ENCODE results near the gene ABITRAM.
"Not testable (repeated sequence)": the region's sequence is repeated elsewhere in the genome, so short reads cannot be mapped to it uniquely, and the experiment has no call there.

Gene ABITRAM

GRCh38 chr9:108933231-108933717 lies 926 bp upstream of the ABITRAM start:
- DNase-seq: peak in 1 of 2 experiments; percentile 42

- DNase-seq: peak; percentile 92 to 93
These were observed 380 bp upstream of the ABITRAM start, which contains the start of gene ELP1 for GRCh38 chr9:108933718-108934322. ELP1 (minus strand) TSS chr9:108934124; CDS start chr9:108931146, 2,978 bp downstream.

GRCh38 chr9:108937561-108938305 lies 3.5 kb downstream of the ABITRAM start:
- DNase-seq: no peak

- no peak for DNase-seq
These were observed 5.8 kb downstream of the ABITRAM start for GRCh38 chr9:108939975-108940374.

DNA sequence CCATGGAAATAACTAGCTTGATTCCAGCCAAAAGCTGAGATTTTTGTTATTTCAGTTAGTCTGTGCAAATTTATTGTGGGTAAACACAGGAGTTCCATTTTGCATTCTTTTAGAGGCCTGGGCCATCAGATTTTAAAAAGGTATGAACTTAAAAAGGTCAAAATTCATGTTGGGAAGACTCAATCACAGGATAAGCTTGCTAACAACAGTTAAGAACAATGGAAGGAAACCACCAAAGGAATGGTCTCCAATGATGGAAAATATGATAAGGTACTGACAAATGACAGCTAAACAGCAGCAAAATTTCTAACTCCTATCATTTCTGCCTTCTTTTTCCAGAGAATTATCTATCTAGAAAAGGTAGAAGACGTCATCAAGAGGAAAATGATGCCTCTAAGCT lies 16.0 kb downstream of the ABITRAM start:
- DNase-seq: no peak

DNA sequence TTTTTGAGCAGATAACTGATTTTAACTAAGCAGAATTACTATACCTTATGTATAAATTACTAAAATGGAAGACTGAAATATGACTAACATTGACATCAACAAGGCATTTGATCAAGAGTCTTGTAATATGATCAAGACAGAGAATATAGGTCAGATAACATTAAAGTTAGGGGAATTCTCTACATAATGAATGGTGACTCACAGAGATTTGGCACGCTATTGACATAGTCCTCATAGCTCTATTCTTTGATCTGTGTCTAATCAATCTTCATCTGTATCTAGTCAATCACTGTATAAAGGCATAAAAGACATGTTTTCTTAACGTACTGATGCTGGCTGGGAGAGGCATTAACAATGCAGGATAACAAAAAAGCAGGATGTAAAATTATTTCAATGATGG lies 17.4 kb downstream of the ABITRAM start:
- no peak for DNase-seq

DNA sequence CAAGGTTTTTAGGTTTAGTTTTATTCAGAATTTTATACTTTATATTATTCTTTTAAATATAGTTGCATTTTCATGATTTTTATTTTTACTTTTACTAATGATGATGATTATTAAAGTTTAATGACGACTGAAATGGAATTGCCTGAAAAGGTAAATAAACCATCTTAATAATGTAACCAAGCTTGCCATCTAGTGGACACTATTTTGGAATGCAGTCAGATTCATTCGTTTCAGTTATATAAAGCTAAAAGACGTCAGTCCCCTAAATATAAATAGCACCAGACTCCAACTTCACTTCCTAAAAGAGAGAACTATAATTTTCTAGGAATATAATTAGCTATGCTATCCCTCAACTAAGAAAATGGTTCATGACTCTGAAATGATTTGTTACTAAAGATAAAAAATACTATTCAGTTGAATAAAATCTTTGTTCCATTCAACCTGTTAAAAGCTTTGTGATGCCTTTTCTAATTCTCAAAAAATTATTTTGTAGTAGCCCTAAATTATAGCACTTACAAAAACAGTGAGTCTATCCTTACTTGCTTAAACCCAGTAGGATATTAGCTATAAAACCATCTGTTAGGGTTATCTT lies 19.9 kb downstream of the ABITRAM start:
- DNase-seq: peak; percentile 63 to 68

- no peak for DNase-seq
These were observed 21.9 kb downstream of the ABITRAM start for GRCh38 chr9:108956022-108956630.

- no peak for DNase-seq
These were observed 22.4 kb downstream of the ABITRAM start for GRCh38 chr9:108956631-108957026.

GRCh38 chr9:108960331-108960730 lies 26.1 kb downstream of the ABITRAM start:
- no peak for DNase-seq

- DNase-seq: no peak
These were observed 27.0 kb downstream of the ABITRAM start for GRCh38 chr9:108961151-108961550.

DNA sequence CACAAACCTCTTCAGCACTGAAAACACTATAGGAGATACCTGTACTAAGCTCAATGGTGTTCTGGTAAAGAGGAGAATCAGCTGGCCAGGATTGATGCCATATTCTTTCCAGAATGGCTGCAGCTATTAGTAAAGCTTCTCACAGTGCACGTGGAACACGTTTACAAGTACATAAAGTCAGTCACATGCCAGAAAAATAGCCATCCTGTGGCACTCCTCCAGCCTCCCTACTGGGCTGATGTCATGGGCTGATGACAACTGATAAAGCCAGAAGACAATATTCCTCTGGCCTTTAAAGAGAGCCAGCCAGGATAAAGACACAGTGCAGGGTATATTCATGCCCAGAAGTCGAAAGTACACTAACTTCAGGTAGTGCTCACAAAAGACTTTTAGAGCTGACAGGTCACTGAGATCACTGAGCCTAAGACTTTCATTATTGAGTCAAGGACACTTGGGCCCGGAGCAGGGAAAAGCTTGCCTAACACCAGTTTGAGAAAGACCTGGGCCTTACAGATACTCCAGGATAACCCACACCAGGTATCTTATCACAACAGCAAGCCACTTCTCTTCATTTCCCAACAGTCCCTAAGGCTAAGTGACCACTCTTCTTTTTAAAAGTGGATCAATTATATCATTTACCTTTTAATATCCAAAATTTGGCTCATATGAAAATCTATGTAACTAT lies 29.4 kb downstream of the ABITRAM start:
- DNase-seq: no peak

GRCh38 chr9:108967916-108968315 lies 33.7 kb downstream of the ABITRAM start:
- DNase-seq: no peak

DNA sequence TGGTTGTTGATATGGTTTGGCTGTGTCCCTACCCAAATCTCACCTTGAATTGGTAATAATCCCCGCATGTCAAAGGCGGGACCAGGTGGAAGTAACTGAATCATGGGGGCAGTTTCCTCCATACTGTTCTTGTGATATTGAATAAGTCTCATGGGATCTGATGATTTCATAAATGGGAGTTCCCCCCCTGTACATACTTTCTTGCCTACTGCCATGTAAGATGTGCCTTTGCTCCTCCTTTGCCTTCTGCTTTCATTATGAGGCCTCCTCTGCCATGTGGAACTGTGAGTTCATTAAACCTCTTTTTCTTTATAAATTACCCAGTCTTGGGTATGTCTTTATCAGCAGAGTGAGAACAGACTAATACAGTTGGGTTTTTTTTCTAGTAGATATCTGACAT lies 37.2 kb downstream of the ABITRAM start:
- DNase-seq: not testable (repeated sequence)

DNA sequence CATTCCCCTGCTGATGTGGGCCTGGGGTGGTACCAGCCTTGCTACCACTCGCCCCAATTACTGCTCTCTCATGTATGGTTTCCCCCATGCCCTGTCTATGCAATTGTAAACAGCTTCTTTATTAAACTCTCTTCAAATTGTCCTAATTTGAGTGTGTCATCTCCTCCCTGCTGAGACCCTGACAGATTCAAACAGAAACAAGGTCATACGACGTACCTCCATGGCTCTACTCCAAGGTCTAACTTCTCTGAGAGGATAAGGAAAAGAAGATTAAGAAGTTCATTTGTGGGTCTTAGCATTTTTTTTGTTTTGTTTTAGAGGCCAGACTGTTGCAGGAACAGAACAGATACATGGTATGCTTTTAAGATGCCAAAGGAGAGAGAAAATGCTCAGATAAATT lies 38.0 kb downstream of the ABITRAM start:
- no peak for DNase-seq

DNA sequence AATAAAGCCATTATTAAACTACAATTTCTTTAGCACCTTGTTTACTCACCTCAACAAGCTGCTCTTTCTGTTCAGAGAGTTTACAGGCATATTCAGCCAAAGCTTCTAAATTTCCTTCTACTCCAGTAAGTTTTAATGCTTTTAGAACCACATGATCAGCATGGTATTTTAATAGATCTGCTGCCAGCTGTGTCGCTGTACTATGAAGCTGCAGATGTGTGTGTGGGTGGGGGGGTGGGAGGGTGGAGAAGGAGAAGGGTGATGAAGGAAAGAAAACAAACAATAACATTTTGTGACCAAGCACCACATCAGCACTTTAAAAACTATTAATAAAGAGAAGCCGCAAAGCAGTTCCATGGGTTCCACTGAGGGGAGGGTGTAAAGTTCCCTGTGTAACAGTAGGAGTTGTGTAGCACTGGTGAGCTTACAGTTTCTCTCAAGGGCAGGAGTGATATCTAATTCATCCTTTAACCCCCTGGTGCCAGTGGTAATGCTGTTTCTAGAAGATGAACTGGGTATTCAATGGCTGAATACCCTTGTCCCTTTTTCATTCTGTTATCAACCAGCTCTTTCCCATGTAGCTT lies 38.5 kb downstream of the ABITRAM start:
- DNase-seq: no peak

- DNase-seq: no peak
These were observed 39.7 kb downstream of the ABITRAM start for GRCh38 chr9:108973895-108974294.

GRCh38 chr9:108978205-108978604 lies 44.0 kb downstream of the ABITRAM start:
- DNase-seq: no peak

- no peak for DNase-seq
These were observed 46.7 kb downstream of the ABITRAM start for GRCh38 chr9:108980893-108981292.

- no peak for DNase-seq
These were observed 49.7 kb downstream of the ABITRAM start for GRCh38 chr9:108983885-108984284.
